Uterus (tissue), 2 donors: ENCODE measurements around the gene CD1B.
"Not testable (repeated sequence)": the region's sequence is repeated elsewhere in the genome, so short reads cannot be mapped to it uniquely, and the experiment has no call there.

Experiments
- CTCF ChIP-seq, 4 experiments: fragments of 200-600 bp in 2 of 4; fragments of 450-650 bp in 2 of 4; sonication (generic) in 2 of 4; IDR thresholded peaks; one replicate each; pipeline ENCODE4 v1.5.1; 2016 to 2019; ENCODE audit warnings: antibody characterized with exemption in 4 of 4, mild to moderate bottlenecking in 2 of 4, moderate library complexity in 1 of 4
- POLR2A ChIP-seq, 2 donors: fragments of 450-650 bp; IDR thresholded peaks; one replicate each; pipeline ENCODE4 v1.6.1; 2016; ENCODE audit warnings: antibody characterized with exemption in 2 of 2, mild to moderate bottlenecking in 1 of 2, moderate library complexity in 1 of 2

DNA sequence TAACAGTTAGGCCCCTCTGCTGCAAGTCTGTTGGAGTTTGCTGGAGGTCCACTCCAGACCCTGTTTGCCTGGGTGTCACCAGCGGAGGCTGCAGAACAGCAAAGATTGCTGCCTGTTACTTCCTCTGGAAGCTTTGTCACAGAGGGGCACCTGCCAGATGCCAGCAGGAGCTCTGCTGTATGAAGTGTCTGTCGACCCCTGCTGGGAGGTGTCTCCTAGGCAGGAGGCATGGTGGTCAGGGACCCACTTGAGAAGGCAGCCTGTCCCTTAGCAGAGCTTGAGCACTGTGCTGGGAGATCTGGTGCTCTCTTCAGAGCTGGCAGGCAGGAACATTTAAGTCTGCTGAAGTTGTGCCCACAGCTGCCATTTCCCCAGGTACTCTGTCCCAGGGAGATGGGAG, 48.9 kb downstream of the CD1B start:
- TF ChIP-seq CTCF, POLR2A (IDR thresholded peaks at IDR 0.05): not testable (repeated sequence)
